Prostate gland (tissue), 2 donors: ENCODE measurements around the gene PDILT.

ENCODE experiments used
- POLR2AphosphoS5 ChIP-seq: sonication (generic); formaldehyde crosslinking; IDR thresholded peaks from one replicate; pipeline ENCODE4 v1.6.1; 2017; ENCODE audit warnings: antibody characterized with exemption
- TF ChIP-seq, protein P1 (sequence below), 4 experiments: fragments of 200-600 bp in 2 of 4; fragments of 450-650 bp in 2 of 4; sonication (generic) in 2 of 4; IDR thresholded peaks; 1 replicate in 3 of 4; 2 replicates in 1 of 4; pipeline ENCODE4 v1.5.1; 2016 to 2019; ENCODE audit warnings: antibody characterized with exemption in 4 of 4, mild to moderate bottlenecking in 2 of 4, moderate library complexity in 2 of 4

DNA sequence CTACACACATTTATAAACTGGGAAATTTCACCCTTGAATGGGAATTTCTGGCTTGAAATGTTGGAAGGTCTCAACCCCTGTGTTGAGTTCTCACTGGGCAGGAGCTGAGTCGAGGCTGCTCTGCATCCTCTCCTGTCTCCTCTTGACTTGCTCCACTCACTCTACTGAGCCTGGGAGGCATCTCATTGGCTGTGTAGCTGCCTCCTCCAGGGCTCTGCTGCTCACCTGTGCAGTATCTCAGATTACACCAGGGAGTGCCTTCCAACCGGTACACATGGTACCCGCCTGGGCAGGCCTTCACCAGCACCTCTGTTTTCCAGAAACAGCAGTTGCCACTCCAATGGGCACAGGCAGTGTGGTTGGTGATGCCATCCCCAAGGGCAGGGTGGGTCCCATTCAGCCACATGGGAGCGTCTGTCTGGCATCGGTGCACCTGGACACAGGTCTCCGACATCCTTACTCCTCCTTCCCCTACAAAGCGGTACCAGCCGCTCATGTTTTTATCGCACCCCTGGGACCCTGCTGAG, 80.9 kb downstream of the PDILT start:
- TF ChIP-seq, protein P1, sequence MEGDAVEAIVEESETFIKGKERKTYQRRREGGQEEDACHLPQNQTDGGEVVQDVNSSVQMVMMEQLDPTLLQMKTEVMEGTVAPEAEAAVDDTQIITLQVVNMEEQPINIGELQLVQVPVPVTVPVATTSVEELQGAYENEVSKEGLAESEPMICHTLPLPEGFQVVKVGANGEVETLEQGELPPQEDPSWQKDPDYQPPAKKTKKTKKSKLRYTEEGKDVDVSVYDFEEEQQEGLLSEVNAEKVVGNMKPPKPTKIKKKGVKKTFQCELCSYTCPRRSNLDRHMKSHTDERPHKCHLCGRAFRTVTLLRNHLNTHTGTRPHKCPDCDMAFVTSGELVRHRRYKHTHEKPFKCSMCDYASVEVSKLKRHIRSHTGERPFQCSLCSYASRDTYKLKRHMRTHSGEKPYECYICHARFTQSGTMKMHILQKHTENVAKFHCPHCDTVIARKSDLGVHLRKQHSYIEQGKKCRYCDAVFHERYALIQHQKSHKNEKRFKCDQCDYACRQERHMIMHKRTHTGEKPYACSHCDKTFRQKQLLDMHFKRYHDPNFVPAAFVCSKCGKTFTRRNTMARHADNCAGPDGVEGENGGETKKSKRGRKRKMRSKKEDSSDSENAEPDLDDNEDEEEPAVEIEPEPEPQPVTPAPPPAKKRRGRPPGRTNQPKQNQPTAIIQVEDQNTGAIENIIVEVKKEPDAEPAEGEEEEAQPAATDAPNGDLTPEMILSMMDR (IDR thresholded peaks at IDR 0.05) = no peak
- no peak for TF ChIP-seq POLR2AphosphoS5
